GM18502 (cell line): ENCODE results near the gene CES2.

Experiments used
- ATAC-seq: cut with Tn5 transposase; IDR thresholded peaks from one replicate; pipeline ENCODE4 v1.9.1; 2021; ENCODE audit warnings: mild to moderate bottlenecking; ENCODE audit not compliant: unreplicated experiment, poor library complexity

CES2 gene

GRCh38 chr16:66918355-66918754, 17.0 kb upstream of the CES2 start:
- no peak for ATAC-seq

- no peak for ATAC-seq
Measured at GRCh38 chr16:66918803-66919568, 16.3 kb upstream of the CES2 start, which contains the start of gene CDH16. TSS of gene CDH16 (minus strand) at chr16:66918885. CDS start at chr16:66918065, 820 bp downstream.

GRCh38 chr16:66919569-66920298, 15.6 kb upstream of the CES2 start:
- no peak for ATAC-seq

GRCh38 chr16:66920299-66920590, 15.1 kb upstream of the CES2 start:
- no peak for ATAC-seq

- no peak for ATAC-seq
Measured at GRCh38 chr16:66920924-66921680, 14.2 kb upstream of the CES2 start.

GRCh38 chr16:66921729-66922450, 13.4 kb upstream of the CES2 start:
- ATAC-seq: no peak

GRCh38 chr16:66923247-66923731, 12.0 kb upstream of the CES2 start:
- no peak for ATAC-seq

GRCh38 chr16:66923866-66924265, 11.4 kb upstream of the CES2 start:
- ATAC-seq: no peak

GRCh38 chr16:66924527-66925321, 10.6 kb upstream of the CES2 start:
- peak; percentile 52 for ATAC-seq

- peak; percentile 14 for ATAC-seq
Measured at GRCh38 chr16:66925322-66925840, 9.9 kb upstream of the CES2 start, which contains the start of gene RRAD. TSS of gene RRAD (minus strand) at chr16:66925535. CDS start at chr16:66925179, 356 bp downstream.

- no peak for ATAC-seq
Measured at GRCh38 chr16:66926171-66926947, 9.0 kb upstream of the CES2 start.

- ATAC-seq: no peak
Measured at GRCh38 chr16:66926961-66927436, 8.3 kb upstream of the CES2 start.

- no peak for ATAC-seq
Measured at GRCh38 chr16:66927918-66928649, 7.2 kb upstream of the CES2 start.

- no peak for ATAC-seq
Measured at GRCh38 chr16:66928702-66929388, 6.5 kb upstream of the CES2 start.

- no peak for ATAC-seq
Measured at GRCh38 chr16:66930189-66930588, 5.1 kb upstream of the CES2 start.

- ATAC-seq: no peak
Measured at GRCh38 chr16:66931665-66932064, 3.7 kb upstream of the CES2 start.

- no peak for ATAC-seq
Measured at GRCh38 chr16:66932076-66932475, 3.2 kb upstream of the CES2 start.
